Right lobe of liver (tissue), 4 donors: Measurements from ENCODE around the gene GPI.

Experiments used
- POLR2A ChIP-seq: fragments of 450-650 bp; IDR thresholded peaks from one replicate; pipeline ENCODE4 v1.6.1; 2017; ENCODE audit warnings: antibody characterized with exemption, mild to moderate bottlenecking
- TF ChIP-seq, protein P1 (sequence below), 4 donors: fragments of 200-600 bp in 3 of 4; fragments of 450-650 bp in 1 of 4; IDR thresholded peaks; one replicate each; pipeline versions ENCODE4 v1.5.1 to v1.8.0; 2016 to 2022; ENCODE audit warnings: antibody characterized with exemption in 4 of 4, mild to moderate bottlenecking in 2 of 4
- donor health status: DM: no; HTN: no; CAD: no.
- donor health status: DM: no; HTN: no; CAD: no.
- donor health status: DM: no; HTN: yes; CAD: no.

- TF ChIP-seq, protein P1, sequence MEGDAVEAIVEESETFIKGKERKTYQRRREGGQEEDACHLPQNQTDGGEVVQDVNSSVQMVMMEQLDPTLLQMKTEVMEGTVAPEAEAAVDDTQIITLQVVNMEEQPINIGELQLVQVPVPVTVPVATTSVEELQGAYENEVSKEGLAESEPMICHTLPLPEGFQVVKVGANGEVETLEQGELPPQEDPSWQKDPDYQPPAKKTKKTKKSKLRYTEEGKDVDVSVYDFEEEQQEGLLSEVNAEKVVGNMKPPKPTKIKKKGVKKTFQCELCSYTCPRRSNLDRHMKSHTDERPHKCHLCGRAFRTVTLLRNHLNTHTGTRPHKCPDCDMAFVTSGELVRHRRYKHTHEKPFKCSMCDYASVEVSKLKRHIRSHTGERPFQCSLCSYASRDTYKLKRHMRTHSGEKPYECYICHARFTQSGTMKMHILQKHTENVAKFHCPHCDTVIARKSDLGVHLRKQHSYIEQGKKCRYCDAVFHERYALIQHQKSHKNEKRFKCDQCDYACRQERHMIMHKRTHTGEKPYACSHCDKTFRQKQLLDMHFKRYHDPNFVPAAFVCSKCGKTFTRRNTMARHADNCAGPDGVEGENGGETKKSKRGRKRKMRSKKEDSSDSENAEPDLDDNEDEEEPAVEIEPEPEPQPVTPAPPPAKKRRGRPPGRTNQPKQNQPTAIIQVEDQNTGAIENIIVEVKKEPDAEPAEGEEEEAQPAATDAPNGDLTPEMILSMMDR (IDR thresholded peaks at IDR 0.05) = no peak
- TF ChIP-seq POLR2A = no peak
Measured at GRCh38 chr19:34373601-34374288, 8.7 kb downstream of the GPI start.
